Progenitor cell of endocrine pancreas (in vitro differentiated cells): ENCODE measurements around the gene TMEM132A. TPM values are rescaled to one million over a fixed set of nuclear protein-coding genes. Genes with fewer than 3 reads are reported as not detected.

Source experiments
- DNase-seq: peaks from one replicate; pipeline ENCODE4 v3.0.0; 2021; ENCODE audit warnings: low spot score; ENCODE audit not compliant: unreplicated experiment
- H3K27ac Mint-ChIP-seq: 2 replicates; pipeline ENCODE4 v1.8.0; 2021; ENCODE audit warnings: mild to moderate bottlenecking, moderate library complexity, mixed read lengths
- H3K27me3 Mint-ChIP-seq: 2 replicates; pipeline ENCODE4 v1.8.0; 2021; ENCODE audit warnings: mixed read lengths
- H3K36me3 Mint-ChIP-seq: 2 replicates; pipeline ENCODE4 v1.8.0; 2022; ENCODE audit warnings: mixed read lengths; ENCODE audit not compliant: insufficient read depth
- H3K4me1 Mint-ChIP-seq: 2 replicates; pipeline ENCODE4 v1.8.0; 2021; ENCODE audit warnings: low read depth, mixed read lengths
- H3K4me3 Mint-ChIP-seq: 2 replicates; pipeline ENCODE4 v1.8.0; 2021; ENCODE audit warnings: low read depth, mild to moderate bottlenecking, moderate library complexity, mixed read lengths
- H3K9me3 Mint-ChIP-seq: 2 replicates; pipeline ENCODE4 v1.8.0; 2021; ENCODE audit warnings: low read depth, mixed read lengths
- total RNA-seq: library from RNA; stranded (reverse); gene quantifications from 2 replicates; pipeline ENCODE4 v1.2.1, GENCODE V29; 2021
- TF ChIP-seq, protein P1 (sequence below): fragments of 200-600 bp; sonication (generic); IDR thresholded peaks from one replicate; pipeline ENCODE4 v1.5.0; 2021; ENCODE audit warnings: antibody characterized with exemption, mild to moderate bottlenecking; ENCODE audit not compliant: unreplicated experiment

Gene TMEM132A
- total RNA-seq, 1 donor from 2014 or later = 292 TPM

DNA sequence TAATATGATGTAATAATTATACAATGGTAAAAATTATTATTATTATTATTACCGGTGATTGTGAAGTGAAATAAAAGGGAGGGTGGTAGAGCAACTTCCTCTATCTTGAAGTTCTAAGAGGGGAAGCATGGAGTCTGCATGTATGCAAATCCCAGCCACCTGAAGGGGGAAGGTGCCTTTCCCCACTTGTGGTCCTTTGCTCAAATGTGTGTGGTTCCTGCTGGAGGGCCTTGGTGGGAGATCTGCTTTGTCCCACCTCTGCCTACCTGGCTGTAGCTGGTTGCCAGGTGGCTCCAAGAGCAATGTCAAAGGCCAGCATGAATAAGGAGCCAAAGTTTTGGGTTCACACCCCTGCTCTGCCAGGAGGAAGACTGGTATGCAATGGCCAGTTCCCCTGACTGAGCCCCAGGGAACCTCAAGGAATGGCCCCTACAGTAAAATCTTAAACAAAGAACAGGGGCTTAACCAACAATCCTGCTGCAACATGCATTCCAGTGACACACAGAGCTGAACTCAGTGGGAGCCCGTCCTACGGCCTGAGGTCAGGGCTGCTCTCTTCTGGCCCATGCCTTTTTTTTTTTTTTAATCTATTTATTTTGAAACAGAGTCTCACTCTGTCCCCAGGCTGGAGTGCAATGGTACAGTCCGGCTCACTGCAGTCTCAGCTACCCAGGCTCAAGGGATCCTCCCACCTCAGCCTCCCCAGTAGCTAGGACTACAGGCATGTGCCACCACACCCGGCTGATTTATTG is 8.5 kb downstream of the TMEM132A start:
- peaks cover 16% of the 10 kb centered on the region for H3K36me3 Mint-ChIP-seq
- no peak overlapping the region for H3K27ac Mint-ChIP-seq
- TF ChIP-seq, protein P1, sequence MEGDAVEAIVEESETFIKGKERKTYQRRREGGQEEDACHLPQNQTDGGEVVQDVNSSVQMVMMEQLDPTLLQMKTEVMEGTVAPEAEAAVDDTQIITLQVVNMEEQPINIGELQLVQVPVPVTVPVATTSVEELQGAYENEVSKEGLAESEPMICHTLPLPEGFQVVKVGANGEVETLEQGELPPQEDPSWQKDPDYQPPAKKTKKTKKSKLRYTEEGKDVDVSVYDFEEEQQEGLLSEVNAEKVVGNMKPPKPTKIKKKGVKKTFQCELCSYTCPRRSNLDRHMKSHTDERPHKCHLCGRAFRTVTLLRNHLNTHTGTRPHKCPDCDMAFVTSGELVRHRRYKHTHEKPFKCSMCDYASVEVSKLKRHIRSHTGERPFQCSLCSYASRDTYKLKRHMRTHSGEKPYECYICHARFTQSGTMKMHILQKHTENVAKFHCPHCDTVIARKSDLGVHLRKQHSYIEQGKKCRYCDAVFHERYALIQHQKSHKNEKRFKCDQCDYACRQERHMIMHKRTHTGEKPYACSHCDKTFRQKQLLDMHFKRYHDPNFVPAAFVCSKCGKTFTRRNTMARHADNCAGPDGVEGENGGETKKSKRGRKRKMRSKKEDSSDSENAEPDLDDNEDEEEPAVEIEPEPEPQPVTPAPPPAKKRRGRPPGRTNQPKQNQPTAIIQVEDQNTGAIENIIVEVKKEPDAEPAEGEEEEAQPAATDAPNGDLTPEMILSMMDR = no peak

DNA sequence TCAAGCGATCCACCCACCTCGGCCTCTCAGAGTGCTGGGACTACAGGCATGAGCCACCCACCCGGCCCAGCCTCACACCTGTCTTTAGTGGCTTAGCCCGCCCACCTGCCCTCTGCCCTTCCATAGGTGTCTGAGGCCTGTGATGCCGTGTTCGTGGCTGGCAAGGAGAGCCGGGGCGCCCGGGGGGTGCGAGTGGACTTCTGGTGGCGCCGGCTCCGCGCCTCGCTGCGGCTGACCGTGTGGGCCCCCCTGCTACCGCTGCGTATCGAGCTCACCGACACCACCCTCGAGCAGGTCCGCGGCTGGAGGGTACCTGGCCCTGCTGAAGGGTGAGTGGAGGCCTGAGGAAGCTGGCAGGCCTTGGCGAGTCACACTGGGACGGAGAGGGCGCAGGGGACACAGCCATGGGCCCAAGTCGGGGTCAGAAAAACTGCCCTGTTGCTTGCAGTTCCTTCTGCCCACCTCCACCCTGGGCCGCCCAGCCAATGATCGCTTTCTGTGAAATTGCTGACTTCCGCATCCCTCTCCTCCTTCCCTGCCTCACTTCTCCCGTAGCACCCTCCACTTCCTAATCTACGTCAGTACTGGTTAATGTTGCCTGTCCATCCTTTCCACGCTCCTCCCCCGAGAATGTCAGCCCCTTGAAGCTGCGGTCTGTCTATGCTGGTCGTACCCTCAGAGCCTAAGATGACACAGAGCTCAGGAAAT is 9.3 kb downstream of the TMEM132A start:
- TF ChIP-seq, protein P1 = no peak
- Mint-ChIP-seq H3K4me1 (no peaks in the 10 kb centered on the region), H3K36me3 (peaks cover 16% of the 10 kb centered on the region), H3K27me3 (no peaks in the 10 kb centered on the region), H3K4me3 (no peak overlapping the region), H3K27ac (no peak overlapping the region), H3K9me3 (no peaks in the 10 kb centered on the region)
- DNase-seq = no peak

More for the DNA sequence above, 8.5 kb downstream of the TMEM132A start:
- Mint-ChIP-seq H3K9me3 (no peaks in the 10 kb centered on the region), H3K4me1 (no peaks in the 10 kb centered on the region), H3K27me3 (no peaks in the 10 kb centered on the region), H3K4me3 (no peak overlapping the region)
- DNase-seq = no peak

DNA sequence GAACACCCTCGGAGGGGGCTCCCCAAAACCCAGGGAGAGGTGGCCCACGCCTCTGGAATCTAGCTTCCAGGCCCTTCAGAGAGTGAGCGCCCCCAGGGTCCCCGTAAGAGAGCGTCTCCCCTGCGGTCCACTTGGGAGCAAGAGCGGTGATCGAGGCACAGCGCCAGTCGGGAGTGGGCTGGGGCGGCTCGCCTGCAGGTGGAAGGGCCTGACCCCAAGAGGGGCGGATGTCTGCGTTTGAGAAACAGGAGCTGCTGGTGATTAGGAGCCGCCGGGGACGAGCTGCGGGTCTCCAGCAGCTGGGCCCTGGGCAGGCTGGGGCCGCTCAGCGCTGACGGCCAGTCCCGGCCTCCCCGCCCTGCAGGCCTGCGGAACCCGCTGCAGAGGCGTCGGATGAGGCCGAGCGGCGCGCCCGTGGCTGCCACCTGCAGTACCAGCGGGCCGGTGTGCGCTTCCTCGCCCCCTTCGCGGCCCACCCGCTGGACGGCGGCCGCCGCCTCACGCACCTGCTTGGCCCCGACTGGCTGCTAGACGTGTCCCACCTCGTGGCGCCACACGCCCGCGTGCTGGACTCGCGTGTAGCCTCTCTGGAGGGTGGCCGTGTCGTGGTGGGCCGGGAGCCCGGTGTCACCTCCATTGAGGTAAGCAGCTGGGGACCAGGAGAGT is 10.0 kb downstream of the TMEM132A start:
- no peak overlapping the region for H3K27ac Mint-ChIP-seq
- H3K36me3 Mint-ChIP-seq = peaks cover 15% of the 10 kb centered on the region

DNA sequence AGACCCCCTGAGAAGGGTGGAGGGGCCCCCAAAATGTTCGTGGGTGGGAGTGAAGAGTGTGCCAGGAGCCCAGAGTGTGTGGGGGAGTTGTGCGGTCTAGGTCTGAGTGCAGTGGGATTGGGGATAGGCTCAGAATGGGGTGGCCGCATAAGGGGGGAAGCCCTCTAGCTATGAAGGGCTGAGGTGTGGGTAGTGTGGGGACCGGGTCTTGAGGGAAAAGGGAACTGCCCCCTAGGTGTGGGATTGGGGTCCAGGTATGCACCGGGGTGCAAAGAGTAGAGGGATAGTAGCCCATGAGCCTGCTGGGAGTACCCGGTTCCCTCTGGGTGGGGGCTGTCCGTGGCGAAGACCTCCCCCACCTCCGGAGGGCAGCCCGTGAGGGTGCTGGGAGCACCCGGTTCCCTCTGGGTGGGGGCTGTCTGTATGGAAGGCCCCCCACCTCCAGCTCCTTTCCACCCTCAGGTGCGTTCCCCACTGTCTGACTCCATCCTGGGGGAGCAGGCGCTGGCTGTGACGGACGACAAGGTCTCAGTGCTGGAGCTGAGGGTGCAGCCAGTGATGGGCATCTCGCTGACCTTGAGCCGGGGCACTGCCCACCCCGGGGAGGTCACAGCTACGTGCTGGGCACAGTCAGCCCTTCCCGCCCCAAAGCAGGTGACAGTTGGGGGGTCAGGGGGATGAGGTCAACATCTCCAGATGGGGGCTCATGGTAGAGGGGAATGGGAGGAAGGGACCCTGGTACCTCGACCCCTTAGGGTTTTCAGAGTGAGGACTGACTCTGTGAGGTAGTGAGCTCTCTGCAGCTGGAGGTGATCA is 10.7 kb downstream of the TMEM132A start:
- H3K4me3 Mint-ChIP-seq = no peak overlapping the region
- no peaks in the 10 kb centered on the region for H3K9me3 Mint-ChIP-seq
- DNase-seq = no peak
- H3K27ac Mint-ChIP-seq = no peak overlapping the region
- TF ChIP-seq, protein P1 = no peak
- no peaks in the 10 kb centered on the region for H3K27me3 Mint-ChIP-seq
- H3K4me1 Mint-ChIP-seq = peaks cover 2% of the 10 kb centered on the region
- peaks cover 9% of the 10 kb centered on the region for H3K36me3 Mint-ChIP-seq

More for the DNA sequence above, 10.0 kb downstream of the TMEM132A start:
- TF ChIP-seq, protein P1 = no peak
- Mint-ChIP-seq H3K4me1 (peaks cover 1% of the 10 kb centered on the region), H3K27me3 (no peaks in the 10 kb centered on the region), H3K9me3 (no peaks in the 10 kb centered on the region), H3K4me3 (no peak overlapping the region)
- no peak for DNase-seq
